Stimulated activated CD8-positive, alpha-beta memory T cell treated with anti-CD3 and anti-CD28 coated beads, Interleukin-15, amount 100 ng/mL, for 1 hour (primary cell): ENCODE data around the gene MAP3K14.
A peak's percentile ranks its signal among the peaks of the same experiment; 100 is the strongest.
"Not testable (repeated sequence)": the region's sequence is repeated elsewhere in the genome, so short reads cannot be mapped to it uniquely, and the experiment has no call there.

Source experiments
- DNase-seq: peaks from one replicate; pipeline ENCODE4 v3.0.0-alpha.2; 2020; ENCODE audit warnings: low read depth

Gene MAP3K14

DNA sequence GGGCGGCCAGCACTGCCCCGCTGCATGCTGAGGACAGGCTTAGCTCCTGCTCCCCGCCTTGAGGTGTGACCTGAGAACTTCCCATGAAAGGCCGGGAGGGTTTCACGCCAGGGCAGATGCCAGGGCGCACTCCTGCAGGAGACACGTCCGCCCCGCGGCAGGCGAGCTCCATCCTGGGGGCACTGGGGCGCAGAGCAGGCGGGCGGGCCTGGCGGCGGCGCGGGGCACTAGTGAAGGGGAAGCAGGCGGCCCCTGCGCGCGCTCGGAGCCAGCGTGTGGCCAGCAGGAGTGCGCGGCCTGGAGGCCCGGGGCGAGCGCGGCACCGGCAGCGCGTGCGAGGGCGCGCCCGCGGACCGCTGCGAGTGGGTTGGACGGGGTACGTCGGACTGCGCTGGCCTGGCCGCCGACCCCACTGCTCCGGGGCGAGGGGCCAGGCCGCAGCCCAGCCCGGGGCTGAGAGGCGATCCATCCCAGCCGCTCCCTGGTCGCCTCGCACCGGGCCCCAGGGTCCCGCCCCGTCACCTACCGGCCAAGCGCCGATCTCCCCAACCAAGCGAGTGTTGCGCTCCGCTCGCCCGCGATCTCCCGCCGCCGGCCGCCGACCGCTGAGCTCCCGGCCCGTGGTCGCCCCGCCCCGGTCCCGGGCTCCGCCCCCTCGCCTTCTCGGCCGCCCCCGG is at the start of gene MAP3K14:
Gene MAP3K14 (minus strand): TSS at position 587 of the 677 bp plus-strand sequence. CDS start 26,275 bp downstream, outside the sequence.
- DNase-seq, result peak; percentile 23

- no peak for DNase-seq
Measured at GRCh38 chr17:45366049-45366448, 49.2 kb upstream of the MAP3K14 start.

- no peak for DNase-seq
Measured at GRCh38 chr17:45364531-45365390, 47.9 kb upstream of the MAP3K14 start.

DNA sequence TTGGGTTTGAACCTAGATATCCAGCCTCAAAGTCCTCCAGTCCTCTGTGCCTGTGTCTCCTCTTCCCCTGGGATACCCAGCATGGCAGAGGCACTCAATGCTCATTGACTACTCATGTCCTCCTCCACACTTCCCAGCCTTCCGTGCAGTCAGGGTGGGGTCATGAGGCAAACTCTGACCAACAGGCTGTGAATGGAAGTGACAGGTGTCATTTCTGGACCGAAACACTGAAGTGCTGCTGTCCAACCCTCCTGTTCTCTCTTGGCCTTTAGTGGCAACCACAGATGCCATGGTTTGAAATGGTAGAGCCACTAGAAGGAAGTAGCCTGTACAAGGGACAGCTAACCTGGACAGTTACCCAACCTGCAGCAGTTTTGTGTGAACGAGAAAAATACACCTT is 46.7 kb upstream of the MAP3K14 start:
- no peak for DNase-seq

- DNase-seq, result no peak
Measured at GRCh38 chr17:45361976-45362375, 45.2 kb upstream of the MAP3K14 start.

DNA sequence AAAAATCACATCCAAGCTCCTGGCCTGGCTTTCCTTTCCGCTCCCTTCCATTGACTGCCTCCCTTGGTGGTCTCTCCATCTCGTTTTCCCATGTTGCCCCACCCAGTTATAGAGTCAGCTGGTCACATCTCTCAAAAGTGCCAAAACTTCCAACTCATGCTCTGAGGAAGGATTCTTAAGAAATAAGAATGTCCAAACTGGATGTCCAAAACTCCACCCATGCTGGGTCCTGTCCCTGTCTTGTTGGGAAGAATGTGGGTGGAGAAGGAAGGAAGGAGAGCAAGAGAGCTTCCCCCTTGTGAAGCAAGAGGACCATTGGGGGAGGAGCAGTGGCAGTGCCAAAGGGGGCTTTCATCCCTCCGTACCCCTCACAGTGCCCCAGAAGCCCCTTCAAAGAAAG is 44.6 kb upstream of the MAP3K14 start:
- no peak for DNase-seq

- no peak for DNase-seq
Measured at GRCh38 chr17:45357364-45357997, 40.7 kb upstream of the MAP3K14 start.

- DNase-seq, result no peak
Measured at GRCh38 chr17:45355087-45355486, 38.3 kb upstream of the MAP3K14 start.

GRCh38 chr17:45353043-45353442 is 36.2 kb upstream of the MAP3K14 start:
- no peak for DNase-seq

- no peak for DNase-seq
Measured at GRCh38 chr17:45351831-45352230, 35.0 kb upstream of the MAP3K14 start.

- no peak for DNase-seq
Measured at GRCh38 chr17:45347444-45347843, 30.6 kb upstream of the MAP3K14 start.

DNA sequence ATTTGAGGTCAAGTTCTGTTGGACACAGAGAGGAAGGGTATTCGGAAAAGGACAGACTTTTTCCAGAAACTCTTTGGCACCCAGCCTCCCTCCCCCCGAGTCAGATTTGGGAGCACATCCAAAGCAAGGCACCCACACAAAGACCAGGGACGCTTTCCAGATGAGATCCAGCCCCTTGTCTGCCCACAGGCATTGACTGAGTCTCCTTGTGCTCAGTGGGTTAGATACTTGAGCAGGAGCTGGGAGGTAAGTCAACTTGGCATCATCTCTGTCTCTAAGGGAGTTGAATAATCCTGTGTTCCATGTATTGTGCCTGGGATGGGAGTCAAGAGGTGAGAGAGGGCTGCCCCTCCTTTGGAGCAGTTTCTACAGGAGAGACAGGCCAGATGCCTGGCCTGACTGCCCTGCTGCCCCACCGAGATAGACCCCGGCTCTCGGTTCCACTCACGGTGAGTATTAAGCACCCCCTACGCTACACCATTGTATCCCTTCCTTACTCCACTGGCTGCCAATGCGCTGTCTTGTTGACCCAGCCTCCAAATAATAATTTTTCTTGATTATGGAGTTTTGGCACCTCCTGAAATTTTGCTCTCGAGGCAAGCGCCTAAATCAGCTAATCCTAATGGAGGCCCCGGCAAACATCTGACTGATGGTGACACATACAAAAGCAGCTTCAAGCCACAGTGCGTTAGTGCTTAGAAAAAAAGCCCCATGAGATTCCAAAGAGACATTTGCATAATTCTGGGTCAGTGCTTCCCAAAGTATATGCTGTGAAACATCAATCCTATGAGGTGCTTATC is 29.6 kb upstream of the MAP3K14 start:
- no peak for DNase-seq

DNA sequence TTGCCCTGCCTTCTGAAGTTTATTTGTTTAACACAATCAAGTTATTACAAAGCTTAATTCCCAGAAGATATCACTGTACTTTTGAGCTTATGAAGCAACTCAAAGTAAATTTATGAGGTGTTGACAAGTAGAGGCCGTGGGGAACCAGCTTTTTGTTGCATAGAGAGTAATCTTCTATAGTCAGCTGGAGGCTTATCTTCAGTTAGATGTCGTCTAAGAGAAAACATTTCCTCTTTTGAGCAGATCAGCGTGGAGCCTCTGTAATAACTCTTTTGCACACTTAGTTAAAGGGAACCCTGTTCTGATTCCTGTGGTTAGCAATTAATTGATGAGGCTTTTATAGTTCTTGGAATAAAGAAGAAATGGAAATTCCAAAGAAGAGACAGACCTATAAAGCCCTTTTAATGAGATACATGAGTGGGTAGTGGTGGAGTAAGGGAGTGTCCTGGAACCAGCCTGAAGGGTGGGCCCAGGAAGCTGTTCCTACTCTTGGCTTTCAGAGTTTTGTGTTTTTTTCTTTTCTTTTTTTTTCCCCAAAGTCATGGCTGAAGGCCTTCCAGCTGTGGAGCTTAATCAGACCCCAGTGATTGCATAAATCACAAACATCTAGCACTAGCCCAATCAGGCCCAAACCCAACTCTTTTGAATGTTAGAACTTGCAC is 28.9 kb upstream of the MAP3K14 start:
- DNase-seq, result no peak

DNA sequence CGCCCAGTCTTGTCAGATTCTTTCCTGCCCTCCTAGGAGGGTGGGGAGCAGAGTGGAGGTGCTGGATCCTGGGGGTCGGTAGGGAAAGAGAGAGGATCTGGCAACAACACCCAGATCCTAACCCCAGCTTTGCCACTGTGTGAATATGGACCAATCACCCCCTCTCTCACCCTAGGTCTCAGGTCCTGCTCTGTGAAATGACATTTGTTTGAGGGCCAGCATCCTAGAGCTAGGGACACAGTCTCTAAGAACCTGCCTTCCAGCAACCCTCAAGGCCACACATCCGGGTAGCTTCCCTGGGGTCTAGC is 28.4 kb upstream of the MAP3K14 start:
- DNase-seq, result no peak

DNA sequence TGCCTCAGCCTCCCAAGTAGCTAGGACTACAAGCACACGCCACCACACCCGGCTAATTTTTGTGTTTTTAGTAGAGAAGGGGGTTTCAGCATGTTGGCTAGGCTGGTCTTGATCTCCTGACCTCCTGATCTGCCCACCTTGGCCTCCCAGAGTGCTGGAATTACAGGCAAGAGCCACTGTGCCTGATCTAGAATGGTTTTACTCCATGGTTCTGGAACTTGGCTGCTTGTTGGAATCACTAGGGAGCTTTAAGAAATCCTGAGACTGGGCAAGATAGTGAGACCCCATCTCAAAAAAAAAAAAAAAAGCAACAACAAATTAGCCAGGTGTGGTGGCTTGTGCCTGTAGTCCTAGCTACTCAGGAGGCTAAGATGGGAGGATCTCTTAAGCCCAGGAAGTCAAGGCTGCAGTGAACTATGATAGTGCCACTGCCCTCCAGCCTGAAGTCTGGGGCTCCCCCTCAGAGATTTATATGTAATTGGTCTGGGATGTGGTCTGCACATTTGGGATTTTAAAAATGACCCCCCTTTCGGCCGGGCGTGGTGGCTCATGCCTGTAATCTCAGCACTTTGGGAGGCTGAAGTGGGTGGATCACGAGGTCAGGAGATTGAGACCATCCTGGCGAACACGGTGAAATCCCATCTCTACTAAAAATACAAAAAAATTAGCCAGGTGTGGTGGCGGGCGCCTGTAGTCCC is 27.3 kb upstream of the MAP3K14 start:
- DNase-seq, result not testable (repeated sequence)

DNA sequence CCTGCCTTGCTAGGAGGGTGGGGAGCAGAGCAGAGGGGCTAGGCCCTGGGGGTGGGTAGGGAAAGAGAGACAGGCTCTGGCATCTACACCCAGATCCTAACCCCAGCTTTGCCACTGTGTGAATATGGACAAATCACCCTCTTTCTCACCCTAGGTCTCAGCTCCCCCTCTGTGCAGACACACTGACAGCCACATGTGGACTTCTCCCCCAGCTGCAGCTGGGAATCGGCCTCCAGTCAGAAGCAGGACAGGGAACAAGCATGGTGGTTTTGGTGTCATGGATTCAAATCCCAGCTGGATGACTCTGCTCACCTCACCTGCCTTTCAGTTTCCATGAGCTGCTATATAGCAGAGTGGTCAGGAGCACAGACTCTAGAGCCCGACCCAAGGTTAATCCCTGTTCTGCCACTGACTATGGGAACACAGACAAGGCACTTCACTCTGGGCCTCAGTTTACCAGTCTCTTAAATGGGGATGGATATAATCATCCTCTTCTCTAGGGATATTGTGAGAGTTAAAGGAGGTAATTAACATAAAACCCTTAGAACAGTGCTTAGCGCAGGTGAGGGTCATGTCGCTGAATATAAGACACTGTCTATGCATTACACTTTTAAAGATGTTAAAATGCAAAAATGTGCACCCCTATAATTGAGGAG is 26.2 kb upstream of the MAP3K14 start:
- DNase-seq, result no peak

DNA sequence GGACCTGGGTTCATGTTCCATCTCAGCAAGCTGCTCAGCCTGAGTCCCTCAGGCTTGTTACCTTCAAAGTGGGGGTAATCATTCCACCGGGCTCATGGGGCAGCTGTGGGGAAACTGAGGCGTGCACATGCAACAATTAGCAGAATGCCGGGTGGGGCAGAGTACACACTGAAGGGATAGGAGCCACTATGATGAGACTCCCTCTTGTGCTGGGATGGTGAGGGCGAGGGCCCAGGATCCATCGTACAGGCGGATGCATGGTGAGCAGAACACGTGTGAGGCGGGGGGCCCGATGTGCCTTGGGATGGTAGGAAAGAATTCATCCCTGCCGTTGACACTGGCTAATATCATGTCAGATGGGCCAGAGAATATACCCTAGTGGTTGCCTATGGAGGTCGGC is 25.5 kb upstream of the MAP3K14 start:
- DNase-seq, result no peak

DNA sequence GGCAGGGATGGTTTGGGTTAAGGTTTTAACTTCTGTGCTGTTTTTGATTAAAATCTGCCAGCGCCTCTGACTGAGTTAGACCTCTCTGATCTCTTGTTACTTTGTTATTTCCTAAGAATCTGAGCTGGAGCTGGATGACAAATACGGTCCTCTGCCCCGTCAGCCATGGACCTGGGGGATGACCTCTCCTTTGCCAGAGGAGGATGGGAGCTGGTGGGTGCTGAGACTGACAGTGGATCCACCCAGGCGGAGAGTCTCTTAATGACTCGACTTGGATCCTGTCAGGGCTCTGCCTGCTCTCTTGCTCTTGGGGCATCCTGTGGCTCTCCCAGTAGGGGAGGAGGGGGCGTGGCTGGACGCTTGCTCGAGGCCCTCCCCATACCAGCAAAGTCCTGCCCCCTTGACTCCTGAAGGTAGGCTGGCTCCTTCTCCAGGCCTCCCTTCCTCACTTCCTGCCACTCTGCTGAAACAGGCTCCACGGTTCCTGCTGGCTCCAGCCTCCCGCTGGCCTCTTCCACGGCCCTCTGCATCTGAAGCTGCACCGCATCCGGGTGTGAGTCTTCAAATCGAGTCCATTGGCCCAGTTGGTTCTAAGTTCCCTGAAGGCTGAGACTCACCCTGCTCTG is 24.8 kb upstream of the MAP3K14 start:
- DNase-seq, result no peak

- DNase-seq, result no peak
Measured at GRCh38 chr17:45339646-45340605, 23.1 kb upstream of the MAP3K14 start.
